Effector CD8-positive, alpha-beta T cell (primary cell): ENCODE data around the gene IQCE.
A peak's percentile ranks its signal among the peaks of the same experiment; 100 is the strongest.

Source experiments
- DNase-seq: peaks from one replicate; lab custom pipeline; 2025; lab: John Stamatoyannopoulos, UW
- total RNA-seq, 4 experiments: gene quantifications; one replicate each; lab custom pipeline; 2026; lab: John Stamatoyannopoulos, UW

IQCE gene
- 23.3 to 44.6 (median 36.0) reads per million in 4 experiments for total RNA-seq

- DNase-seq: peak; percentile 76
Measured at GRCh38 chr7:2558629-2559282, at the start of gene IQCE. Gene IQCE, plus strand, starts transcription at chr7:2558979. Its CDS starts 203 bp downstream, at chr7:2559182.

- DNase-seq: no peak
Measured at GRCh38 chr7:2509298-2509906, 49.4 kb upstream of the IQCE start.

- no peak for DNase-seq
Measured at GRCh38 chr7:2510130-2510776, 48.5 kb upstream of the IQCE start.

- DNase-seq: peak; percentile 24
Measured at GRCh38 chr7:2510909-2511768, 47.6 kb upstream of the IQCE start.

GRCh38 chr7:2511769-2512168 is 47.0 kb upstream of the IQCE start:
- DNase-seq: no peak

- DNase-seq: peak; percentile 17
Measured at GRCh38 chr7:2512179-2512661, 46.6 kb upstream of the IQCE start.

DNA sequence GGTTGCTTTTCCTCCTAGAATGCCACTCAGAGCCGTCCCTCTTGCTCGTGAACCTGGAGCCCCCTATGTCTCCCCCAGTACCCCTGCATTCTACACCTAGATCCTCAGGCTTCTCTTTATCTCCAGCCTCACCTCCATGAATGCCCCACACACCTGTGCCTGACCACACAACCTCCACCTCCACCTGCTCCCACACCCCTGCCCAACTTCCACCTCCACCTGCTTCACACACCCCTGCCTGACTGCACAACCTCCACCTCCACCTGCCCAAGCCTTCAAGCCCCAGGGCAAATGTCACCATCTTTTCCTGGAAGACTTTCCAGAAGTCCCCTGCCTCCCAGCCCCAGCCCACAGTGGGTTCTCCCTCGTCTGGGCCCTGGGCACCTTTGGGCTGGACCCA is 46.1 kb upstream of the IQCE start:
- no peak for DNase-seq

GRCh38 chr7:2513702-2514101 is 45.1 kb upstream of the IQCE start:
- DNase-seq: no peak

DNA sequence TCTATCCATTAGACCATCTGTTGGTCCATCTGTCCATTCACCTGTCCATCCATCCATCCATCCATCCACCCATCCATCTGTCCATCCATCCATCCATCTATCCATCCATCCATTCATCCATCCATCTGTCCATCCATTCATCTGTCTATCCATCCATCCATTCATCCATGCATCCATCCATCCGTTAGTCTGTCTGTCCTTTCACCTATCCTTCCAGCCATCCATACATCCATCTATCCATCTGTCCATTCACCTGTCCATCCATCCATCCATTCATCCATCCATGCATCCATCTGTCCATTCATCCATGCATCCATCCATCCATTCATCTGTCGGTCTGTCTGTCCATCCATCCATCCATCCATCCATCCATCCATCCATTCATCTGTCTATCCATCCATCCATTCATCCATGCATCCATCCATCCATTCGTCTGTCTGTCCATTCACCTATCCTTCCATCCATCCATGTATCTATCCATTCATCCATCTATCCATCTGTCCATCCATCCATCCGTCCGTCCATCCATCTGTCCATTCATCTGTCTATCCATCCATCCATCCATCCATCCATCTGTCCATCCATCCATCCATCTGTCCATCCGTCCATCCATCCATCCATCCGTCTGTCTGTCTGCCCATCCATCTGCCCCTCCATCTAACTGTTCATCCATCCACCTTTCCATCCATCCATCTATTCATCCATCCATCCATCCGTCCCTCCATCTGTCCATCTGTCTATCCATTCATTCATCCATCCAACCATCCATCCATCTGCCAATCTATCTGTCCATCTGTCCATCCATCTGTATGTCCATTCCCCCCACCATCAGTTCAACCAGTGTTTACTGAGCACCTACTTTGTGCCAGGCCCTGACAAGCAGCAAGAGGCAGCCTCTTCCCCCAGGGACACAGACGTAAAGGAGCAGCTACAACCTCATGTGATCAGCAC is 44.0 kb upstream of the IQCE start:
- DNase-seq: no peak

GRCh38 chr7:2515424-2516193 is 43.2 kb upstream of the IQCE start:
- no peak for DNase-seq

- no peak for DNase-seq
Measured at GRCh38 chr7:2516194-2516555, 42.6 kb upstream of the IQCE start.

DNA sequence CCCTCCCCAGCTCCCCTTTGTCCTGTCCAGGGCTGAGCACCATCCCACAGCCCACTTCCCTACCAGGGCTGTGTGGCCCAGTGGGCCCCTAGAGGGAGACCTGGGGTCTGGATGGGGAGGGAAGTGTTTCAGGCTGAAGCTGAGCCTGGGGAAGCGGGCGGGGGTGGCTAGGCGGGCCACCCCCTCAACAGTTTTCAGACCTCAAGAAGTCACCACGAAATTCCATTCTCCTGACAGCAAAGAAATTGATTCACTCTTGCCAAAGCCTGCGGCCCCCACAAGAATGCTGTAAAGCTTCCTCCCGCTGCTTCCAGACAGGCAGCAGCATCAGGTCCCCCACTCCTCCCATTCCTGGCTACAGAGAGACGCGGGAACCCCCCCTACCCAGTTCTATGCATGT is 41.8 kb upstream of the IQCE start:
- no peak for DNase-seq

DNA sequence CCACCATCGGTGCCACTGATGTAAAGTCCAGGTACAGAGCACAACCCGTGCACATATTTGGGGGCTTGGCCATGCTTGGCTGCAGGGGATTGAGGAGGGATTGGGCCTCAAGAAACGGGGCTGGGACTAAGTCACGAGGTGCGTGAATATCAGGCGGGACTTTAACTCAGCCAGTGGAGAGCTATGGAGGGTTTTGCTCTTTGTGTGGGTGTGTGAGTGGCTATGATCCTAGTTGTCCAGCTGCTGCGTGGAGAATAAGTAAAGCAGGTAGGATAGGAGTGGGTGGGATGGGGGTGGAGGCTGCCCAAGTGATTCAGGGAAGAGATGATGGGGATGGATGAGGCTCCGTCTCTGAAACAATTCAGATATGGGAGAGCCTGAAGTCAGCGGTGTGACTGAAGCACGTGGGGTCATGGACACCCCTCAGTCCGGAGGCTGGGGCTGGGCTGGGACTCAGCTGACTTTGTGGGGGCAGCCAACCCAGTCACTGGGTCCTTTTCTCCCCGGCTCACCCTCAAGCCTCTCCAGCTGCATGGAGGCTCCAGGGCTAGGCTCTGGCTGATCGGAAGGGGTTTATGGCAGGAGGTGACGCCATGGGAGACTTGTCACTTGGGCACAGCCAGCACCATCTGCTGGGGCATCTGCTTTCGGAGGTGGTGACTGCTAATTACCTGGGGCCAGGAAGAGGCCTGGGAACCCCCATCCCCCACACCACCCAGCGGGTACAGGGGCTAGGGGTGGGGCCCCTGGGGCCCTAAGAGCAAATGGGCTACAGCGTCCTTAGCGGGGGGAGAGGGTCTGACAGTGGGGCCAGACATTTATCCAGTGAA is 40.9 kb upstream of the IQCE start:
- no peak for DNase-seq

DNA sequence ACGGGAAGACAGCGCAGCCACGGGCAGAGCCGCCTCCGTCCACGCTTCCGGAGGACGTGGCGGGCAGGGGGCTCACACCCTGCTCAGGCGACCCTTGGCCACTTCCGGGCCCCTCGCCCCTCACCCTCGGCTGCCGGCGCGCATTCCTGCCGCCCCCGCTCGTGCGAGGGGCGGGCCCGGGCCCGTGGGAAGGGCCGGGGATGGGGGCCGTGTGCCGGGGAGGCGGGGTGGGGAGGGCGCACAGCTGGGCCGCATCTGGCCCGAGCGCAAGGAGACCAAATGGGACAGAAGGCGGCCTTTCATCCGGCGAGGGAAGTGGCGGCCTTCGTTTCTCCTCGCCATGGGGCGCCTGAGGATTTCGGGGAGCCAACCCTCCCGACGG is 40.1 kb upstream of the IQCE start:
- DNase-seq: no peak

DNA sequence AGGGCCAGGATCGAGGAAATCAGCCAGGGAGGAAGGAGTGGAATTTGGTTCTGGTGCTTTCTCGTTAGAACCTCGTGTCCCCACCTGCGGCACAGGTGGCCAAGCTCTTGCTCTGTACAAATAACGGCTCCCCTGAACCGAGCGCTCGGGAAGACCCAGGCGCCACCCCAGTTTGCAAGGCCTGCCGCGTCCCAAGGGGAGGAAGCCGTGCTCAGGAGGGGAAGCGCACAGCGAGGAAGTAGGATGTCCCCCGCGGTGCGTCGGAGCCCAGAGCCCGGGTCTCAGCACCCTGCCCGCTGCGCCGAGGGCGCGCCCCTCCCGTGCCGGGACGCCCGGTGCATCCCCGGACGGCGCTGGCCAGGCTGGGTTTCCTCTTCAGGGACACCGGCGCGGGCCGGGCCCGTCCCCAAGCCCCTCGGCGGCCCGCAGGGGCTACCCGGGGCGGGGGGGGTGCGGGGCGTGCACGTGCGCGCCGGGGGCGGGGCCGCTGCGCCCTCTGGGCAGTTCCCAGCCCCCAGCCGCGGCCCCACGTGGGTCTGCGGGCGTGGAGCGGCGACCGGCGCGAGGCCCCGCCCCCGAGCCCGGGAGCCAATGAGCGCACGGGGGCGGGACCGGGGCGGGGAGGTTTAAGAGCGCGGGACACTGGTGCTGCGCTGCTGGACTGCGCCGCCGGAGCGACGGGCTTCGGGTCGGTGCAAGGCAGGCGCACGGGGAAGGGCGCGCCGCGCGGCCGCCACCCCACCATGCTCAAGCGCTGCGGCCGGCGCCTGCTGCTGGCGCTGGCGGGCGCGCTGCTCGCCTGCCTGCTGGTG is 39.5 kb upstream of the IQCE start, which contains the start of gene LFNG:
Gene LFNG (plus strand): TSS at position 656 of the 812 bp plus-strand sequence. CDS start 88 bp downstream, at position 744.
- DNase-seq: peak; percentile 70

DNA sequence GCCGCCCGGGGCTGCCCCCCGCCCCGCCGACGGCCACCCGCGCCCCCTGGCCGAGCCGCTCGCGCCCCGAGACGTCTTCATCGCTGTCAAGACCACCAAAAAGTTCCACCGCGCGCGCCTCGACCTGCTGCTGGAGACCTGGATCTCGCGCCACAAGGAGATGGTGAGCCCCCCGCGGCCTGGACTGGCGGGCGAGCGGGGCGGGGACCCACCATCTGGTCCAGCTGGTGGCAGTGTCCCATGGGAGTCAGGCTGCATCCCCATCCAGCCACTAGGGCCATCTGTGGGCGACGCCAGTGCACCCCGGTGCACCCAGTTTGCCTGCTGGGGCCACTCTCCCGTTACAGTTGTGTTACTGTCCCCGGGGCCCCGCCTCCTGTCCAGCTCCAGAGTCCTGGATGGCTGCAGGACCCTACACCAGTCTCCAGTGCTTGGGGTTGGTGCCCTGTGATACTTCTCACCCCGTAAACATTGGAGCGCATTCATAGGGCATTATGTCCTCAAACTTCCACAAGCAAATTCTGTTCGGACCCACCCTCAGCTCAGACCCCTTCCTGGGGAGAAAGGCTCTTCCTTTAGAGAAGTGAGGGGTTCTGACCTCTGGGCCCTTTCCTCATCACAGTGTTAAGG is 38.5 kb upstream of the IQCE start:
- no peak for DNase-seq

DNA sequence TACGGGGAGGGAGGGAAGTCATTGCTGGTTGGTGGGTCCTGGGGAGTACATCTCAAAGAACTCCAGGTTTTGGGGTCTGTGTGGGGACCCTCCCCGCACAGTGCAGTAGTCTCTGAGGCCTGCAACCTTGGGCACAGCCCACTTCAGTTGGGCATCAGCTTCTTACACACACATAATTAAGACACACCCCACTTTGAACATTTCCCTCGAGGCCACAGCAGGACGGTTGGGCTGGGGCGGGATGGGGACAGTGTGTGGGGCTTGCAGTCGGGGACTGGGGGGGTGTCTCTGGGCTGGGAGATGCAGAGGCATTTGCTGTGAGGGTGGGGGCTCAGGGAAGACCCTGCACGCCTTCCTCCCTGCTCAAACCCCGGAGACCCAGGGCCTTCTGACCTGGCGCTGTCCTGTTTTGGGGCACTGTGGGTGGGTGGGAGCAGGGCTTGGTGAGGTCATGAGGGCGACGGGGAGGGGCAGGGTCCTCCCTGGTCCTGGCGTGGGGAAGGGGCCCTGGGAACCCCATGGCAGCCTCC is 38.0 kb upstream of the IQCE start:
- no peak for DNase-seq

DNA sequence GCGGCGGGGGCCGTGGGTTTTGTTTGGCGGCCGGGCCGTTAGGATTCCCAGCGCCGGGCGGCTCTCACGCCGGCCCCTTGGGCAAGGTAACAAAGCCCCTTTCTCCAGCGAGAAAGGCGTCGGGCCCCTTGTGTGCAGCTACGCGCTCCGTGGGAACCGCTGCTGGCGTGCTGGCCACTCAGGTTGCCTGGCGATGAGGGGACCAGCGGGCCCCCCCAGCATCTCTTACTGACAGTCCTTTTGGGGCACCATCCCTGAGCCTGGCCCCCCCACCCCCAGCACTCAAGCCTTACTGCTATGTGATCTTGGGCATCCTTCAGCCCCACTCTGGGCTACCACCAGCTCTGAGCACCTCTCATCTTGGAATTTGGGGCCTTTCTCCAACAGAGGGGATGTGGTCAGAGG is 37.4 kb upstream of the IQCE start:
- DNase-seq: no peak
